ENCODE results near the gene RNU7-1.

The RNU7-1 gene

DNA sequence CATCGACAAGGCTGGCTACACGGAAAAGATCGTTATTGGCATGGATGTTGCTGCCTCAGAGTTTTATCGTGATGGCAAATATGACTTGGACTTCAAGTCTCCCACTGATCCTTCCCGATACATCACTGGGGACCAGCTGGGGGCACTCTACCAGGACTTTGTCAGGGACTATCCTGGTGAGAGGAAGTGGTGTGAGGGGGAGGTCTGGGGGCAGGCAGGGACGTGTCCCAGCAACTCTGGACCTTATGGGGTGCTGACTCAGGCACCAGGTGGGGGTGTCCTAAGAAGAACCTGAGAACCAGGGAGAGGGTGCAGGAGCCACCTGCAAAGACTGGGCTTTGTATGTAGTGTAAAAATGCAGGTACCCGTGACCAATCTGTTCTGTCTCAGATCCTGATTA, 24.0 kb upstream of the RNU7-1 start:
- DNase-seq, result no peak

GRCh38 chr12:6921539-6921938, 22.1 kb upstream of the RNU7-1 start:
- DNase-seq, result no peak

DNA sequence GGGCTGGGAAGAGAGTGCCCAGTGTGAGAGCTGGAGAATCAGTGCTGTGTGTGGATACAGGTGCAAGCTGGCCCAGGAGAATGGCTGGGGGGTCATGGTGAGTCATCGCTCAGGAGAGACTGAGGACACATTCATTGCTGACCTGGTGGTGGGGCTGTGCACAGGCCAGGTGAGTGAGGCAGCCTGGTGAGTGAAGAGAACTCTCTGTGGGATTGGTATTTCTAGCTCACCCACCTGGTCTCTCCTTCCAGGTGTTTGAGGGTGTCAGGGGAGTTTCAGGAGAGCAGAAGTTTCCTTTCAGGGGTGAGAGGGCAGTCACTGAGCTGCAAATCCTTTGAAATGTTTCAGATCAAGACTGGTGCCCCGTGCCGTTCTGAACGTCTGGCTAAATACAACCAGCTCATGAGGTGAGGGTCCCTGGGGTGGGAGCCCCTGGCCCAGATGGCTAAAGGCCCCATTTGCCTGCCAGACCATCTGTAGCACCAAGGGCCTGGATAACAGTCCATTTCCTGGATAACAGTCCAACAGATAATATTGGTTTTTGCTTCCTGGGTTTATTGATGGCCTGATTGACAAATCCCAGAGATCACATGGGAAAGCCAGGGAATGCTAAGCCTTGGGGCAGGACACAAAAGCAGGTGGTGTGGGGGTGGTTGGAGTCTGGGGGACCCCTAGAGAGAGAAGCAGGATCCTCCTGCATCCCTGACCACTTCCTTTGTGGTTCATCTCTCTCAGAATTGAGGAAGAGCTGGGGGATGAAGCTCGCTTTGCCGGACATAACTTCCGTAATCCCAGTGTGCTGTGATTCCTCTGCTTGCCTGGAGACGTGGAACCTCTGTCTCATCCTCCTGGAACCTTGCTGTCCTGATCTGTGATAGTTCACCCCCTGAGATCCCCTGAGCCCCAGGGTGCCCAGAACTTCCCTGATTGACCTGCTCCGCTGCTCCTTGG, 21.3 kb upstream of the RNU7-1 start:
- peak; percentile 75 for DNase-seq

GRCh38 chr12:6923003-6923732, 20.4 kb upstream of the RNU7-1 start:
- DNase-seq, result no peak

DNA sequence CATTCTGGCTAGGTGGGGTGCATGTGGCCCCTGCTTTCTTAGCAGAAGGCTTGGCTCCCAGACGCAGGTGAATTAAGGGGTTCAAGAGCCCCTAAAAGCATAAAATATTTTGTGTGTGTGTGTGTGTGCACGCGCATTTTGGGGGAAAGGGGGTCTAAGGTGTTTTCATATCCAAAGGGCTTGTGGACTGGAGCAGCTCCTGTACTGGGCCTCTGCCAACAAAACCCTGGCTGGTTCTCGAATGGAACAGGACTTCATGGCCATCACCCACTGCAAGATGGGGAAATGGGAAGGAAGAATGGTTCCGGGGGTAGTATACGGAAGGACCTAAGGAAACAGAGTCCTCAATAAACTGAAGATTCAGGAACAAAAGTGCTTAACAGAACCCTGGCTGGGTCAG, 19.8 kb upstream of the RNU7-1 start:
- DNase-seq, result no peak

DNA sequence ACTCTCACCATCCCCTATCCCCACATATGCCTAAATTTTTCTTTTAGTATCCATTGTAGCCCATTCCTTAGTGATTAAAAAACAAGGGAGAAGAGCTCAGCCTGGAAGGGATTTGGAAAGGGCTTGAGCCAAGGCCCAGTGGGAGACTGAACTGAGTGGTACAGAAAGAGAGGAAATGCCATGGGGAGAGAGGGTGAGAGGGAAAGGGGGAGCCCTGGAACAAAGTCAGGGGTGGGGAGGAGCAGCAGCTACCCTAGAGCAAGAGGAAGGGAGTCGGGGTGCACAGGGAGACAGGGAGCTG, 18.4 kb upstream of the RNU7-1 start:
- DNase-seq, result no peak

DNA sequence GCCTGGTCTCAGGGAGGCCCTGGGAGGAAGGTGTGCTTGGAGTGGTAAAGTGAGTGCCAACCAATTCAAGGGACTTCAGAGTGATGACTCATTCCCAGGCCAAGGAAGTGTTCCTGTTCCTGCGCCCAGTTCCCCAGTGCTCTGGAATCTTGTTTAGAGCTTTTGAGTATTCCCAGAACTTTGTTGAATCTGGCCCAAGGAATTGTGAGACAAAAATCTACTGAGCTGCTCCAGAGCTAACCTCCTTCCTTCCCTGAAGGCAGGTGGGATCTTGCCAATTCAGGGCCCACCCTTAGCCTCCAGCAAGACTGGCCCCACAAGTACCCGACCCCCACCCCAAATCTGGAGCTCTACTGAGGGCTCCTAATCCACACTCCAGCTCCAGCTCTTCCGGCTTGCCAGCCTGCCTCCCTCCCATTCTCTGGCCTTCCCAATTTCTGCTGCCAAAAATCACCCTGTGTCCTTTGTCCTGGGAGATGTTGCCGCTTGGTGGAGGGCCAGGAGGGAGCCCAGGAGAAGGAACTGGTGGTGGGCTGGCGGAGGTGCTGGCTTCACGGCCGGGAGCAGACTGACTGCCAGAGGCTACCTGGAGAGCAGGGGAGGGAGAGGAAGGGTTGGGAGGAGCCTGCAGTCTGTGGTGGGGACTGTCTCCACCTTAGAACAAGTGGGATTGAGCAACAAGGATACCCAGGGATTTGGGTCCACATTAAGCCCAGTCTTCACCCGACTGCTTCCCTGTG, 17.9 kb upstream of the RNU7-1 start:
- no peak for DNase-seq

DNA sequence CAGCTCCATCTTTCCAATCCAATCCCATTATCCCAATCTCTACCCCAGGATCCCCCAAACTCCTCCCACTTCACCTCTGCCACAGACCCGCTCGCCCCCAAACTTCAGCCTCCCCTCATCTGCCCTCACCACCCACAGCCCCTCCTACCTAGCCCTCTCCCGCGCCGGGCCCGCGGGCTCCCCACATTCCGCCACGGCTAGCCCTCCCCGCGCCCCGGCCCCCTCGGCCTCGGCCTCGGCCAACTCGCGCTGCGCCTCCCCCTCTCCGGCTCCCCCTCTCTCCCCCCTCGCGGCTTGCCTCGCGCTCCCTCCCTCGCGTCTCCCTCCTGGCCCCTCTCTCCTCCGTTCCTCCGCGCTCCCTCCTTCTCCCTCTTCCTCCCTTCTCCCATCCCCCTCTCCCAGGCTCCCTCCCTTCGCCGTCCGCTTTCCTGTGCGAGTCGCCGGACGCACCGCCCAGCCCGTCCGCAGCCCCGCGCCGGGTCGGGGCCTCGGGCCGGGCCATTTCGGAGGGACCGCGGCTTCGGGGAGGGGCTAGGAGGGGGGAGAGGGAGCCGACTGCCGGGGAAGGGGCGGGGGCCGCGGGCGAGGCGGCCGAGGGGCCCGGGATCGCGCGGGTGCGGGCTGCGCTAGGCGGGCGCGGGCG, 16.1 kb upstream of the RNU7-1 start, which contains the start of gene ATN1:
ATN1 (plus strand) TSS at position 581 of the 643 bp plus-strand sequence. CDS start 6,043 bp downstream, outside the sequence.
- peak; percentile 59 for DNase-seq

DNA sequence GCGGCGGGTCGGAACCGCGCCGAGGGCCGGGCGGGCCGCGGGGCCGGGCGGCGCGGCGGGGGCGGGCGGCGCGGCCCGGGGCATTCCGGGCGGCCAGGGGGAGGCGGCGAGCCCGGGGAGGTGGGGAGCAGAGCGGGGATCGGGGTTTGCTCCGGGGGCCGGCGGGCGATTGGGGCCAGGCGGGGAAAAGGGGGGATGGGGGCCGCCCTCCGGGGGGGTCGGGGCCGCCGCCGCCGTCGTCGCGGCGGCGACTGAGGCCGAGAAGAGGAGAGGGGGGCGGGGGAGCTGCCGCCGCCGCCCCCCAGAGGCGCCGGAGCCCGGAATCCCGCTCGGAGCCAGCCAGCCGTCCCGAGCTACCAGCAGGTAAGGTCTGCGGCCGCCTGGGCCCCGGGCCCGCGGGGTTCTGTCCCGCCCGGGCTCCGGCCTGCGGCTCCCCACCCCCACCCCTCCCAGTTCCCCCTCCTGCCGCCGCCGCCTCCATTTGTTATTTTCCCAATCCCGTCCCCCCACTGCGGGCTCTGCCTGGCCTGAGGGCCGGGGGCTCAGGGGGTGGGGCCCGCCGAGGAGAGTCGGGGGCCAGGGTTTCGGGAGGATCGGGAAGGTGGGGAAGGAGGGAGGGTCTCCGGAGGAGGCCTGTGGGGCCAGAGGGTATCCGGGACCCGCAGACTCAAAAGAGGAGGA, 15.5 kb upstream of the RNU7-1 start:
- DNase-seq, result no peak

- DNase-seq, result no peak
These were observed 14.8 kb upstream of the RNU7-1 start for GRCh38 chr12:6928703-6929407.

- DNase-seq, result no peak
These were observed 13.9 kb upstream of the RNU7-1 start for GRCh38 chr12:6929466-6930452.

DNA sequence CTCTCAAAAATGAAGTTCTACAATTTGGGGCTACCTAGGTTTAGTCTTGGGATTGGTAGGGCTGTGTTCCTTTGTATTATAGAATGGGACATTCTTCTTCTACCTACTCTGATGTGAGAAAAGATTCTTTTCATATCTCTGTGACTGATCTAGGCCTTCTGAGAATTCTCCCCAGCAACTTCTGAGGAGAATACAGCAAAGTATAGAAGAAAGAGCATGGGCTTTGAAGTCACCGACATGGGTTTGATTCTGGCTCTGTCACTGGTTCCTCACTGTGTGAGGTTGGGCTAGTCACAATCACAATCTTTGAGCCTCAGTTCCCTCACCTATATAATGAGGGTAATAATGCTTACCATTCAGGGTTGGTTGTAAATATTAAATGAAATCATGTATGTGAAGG, 10.8 kb upstream of the RNU7-1 start:
- no peak for DNase-seq

DNA sequence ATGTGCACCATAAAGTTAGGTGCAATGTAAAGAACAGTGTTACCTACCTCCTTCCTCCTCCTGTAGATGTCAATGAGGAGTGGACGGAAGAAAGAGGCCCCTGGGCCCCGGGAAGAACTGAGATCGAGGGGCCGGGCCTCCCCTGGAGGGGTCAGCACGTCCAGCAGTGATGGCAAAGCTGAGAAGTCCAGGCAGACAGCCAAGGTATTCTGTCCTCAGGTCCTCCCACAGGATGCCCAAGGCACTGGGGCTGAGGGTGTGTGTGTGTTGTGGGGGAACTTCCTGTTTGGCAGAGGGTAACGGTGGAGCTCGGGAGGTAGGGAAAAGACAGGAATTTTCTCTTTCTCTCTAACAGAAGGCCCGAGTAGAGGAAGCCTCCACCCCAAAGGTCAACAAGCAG, 9.5 kb upstream of the RNU7-1 start:
- DNase-seq, result no peak

GRCh38 chr12:6935371-6936193, 8.0 kb upstream of the RNU7-1 start:
- no peak for DNase-seq

DNA sequence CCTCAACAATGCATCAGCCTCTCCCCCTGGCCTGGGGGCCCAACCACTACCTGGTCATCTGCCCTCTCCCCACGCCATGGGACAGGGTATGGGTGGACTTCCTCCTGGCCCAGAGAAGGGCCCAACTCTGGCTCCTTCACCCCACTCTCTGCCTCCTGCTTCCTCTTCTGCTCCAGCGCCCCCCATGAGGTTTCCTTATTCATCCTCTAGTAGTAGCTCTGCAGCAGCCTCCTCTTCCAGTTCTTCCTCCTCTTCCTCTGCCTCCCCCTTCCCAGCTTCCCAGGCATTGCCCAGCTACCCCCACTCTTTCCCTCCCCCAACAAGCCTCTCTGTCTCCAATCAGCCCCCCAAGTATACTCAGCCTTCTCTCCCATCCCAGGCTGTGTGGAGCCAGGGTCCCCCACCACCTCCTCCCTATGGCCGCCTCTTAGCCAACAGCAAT, 7.4 kb upstream of the RNU7-1 start:
- no peak for DNase-seq

- no peak for DNase-seq
These were observed 6.8 kb upstream of the RNU7-1 start for GRCh38 chr12:6936636-6937480.

DNA sequence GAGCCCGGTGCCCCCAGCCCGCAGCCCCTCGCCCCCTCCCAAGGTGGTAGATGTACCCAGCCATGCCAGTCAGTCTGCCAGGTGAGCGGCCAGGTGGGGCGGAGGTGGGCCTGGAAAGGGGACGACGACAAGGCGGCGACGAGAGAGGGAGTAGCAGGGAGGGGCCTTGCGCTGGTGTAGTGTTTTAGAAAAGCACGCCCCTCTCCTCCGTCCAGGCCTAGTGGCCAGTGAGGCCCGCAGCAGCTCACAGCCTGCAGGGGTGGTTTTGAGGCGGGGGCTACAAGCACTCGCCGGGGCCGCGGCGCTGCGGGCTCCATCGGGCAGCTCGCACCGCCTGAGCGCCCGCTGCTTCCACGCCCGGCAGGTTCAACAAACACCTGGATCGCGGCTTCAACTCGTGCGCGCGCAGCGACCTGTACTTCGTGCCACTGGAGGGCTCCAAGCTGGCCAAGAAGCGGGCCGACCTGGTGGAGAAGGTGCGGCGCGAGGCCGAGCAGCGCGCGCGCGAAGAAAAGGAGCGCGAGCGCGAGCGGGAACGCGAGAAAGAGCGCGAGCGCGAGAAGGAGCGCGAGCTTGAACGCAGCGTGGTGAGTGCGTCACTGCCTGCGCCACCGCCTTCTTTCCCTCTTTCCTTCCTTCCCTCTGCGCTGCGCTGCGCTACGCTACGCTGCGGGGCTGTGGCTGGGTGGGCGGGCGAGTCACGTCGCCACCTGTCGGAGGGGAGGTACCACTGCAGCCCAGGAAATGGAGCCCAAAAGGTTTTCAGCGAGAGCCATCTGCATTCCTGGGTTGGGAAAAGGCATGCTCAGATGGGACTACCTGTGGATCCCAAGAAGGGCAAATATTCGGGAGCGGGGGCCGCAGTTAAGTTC, 5.9 kb upstream of the RNU7-1 start:
- peak; percentile 98 for DNase-seq
